Measurements from ENCODE around the gene GSTP1. TPM values are rescaled to one million over a fixed set of nuclear protein-coding genes. Genes with fewer than 3 reads are reported as not detected.

Gene GSTP1
- polyA plus RNA-seq, 1 experiment, result 883 TPM

DNA sequence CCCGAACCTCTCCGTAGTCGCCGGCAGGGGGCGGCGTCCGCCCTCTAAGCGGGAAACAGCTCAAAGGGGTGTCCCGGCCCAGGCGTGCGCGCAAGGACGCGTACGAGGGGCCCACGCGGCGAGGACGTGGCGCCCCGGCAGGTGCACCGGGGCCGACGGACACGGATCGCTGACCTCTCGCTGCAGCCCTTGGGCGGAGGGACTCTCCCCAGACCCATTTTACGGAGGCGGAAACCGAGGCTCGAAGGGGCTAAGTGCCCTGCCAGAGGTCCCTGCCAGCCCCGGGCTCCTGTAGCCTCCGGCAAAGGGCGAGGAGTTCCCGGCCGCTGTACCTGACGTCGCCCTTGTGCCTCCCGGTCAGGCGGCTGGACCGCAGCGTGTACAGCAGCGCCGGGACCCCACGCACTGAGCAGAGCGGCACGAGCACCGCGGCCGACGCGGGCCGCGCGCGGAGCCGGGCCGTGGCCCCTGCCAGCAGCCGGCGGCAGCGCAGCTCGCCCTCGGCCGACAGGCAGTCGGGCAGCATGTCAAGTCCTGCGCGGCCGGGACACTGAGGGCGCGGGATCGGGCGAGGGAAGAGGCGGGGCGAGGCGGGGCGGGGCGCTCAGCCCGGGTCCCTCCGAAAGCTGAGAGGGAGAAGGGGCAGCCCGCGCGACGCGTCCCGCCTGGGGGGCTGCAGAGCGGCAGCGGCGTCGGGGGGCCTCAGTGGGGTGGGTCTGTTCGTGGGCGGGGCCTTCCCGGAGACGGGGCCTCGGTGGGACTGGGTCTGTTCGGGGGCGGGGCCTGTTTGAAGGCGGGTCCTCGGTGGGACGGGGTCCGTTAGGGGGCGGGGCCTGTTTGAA is 46.0 kb downstream of the GSTP1 start, which contains the start of gene NUDT8:
Gene NUDT8, minus strand, starts transcription at position 552 of the 842 bp plus-strand sequence. Its CDS starts 26 bp downstream, at position 526.
- ChIA-PET POLR2A (no interaction called here), CTCF (interaction anchor here (0.6 to 7.2 kb wide), 16 partner anchors 9 to 281 kb away, joined by 3 to 88 read pairs (median 3); partner anchors contain the start of genes ACY3 and TBX10)
- Histone ChIP-seq H3K36me3 (ENCODE audit: control insufficient read depth, insufficient read depth, low read length) (no peaks in the 10 kb centered on the region), H3K27me3 (ENCODE audit: control insufficient read depth, insufficient read depth, low read length) (no peaks in the 10 kb centered on the region), H3K4me3 (ENCODE audit: low read depth, low read length) (peak within 1 kb of the TSS; percentile 80)
- no peak for DNase-seq (ENCODE audit: low read depth)
- TF ChIP-seq, protein P1, sequence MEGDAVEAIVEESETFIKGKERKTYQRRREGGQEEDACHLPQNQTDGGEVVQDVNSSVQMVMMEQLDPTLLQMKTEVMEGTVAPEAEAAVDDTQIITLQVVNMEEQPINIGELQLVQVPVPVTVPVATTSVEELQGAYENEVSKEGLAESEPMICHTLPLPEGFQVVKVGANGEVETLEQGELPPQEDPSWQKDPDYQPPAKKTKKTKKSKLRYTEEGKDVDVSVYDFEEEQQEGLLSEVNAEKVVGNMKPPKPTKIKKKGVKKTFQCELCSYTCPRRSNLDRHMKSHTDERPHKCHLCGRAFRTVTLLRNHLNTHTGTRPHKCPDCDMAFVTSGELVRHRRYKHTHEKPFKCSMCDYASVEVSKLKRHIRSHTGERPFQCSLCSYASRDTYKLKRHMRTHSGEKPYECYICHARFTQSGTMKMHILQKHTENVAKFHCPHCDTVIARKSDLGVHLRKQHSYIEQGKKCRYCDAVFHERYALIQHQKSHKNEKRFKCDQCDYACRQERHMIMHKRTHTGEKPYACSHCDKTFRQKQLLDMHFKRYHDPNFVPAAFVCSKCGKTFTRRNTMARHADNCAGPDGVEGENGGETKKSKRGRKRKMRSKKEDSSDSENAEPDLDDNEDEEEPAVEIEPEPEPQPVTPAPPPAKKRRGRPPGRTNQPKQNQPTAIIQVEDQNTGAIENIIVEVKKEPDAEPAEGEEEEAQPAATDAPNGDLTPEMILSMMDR (IDR thresholded peaks at IDR 0.05; ENCODE audit: insufficient read depth, low read depth, low read length), result peak; percentile 86

DNA sequence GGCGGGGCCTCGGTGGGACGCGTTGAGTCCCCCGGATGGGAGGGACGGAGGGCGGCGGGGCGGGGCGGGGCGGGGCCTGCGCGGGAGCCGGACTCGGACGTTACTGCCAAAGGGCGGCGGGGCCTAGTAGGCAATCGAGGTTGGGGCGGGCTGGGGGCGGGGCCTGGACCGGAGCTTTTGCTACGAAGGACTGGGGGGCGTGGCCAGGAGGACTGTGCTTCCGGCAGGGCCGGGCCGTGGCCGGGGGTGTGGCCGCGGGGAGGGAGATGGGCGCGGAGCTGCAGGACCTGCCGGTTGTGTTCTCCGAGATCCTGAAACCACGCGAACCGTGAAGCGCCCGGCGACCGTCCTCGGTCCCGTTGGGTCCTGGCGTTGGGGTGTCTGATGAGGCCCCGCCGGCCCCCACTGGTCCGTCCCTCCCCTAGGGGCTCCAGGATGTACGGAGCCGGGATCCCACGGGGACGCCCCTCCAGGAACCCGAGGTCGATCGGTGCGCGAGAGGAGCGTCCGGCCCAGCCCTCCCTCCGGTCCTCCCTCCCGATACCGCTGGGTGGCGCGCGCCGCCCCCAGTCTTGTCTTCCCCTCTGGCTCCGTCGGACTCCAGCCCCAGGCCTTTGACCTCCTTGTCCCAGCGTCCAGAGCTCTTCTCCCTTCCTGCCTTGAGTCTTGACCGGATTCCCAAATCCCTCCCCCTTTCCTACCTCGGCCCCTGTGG is 46.8 kb downstream of the GSTP1 start:
- ChIA-PET CTCF (interaction anchor here (0.6 to 7.2 kb wide), 12 partner anchors 9 to 282 kb away, joined by 3 to 88 read pairs (median 6); partner anchors contain the start of genes ACY3 and TBX10), POLR2A (no interaction called here)

DNA sequence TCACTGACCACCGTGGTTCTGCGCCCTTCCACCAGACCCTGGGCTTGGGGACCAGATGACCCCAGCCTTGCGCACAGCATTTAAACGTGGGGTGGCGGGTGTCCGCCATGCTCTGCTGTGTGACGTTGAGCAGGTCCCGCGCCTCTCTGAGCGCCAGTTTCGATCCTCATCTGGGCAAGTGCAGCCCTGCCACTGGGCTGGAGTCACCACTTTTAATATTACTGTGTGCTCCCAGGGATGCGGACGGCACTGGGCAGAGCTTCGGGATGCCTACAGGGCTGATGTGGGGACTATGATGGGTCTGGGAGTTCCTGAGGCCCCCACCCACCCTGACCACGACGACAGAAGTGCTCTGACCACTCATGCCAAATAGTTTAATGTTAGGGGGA is 47.3 kb downstream of the GSTP1 start:
- TF ChIP-seq, protein P1 (IDR thresholded peaks at IDR 0.05; ENCODE audit: insufficient read depth, low read depth, low read length), result no peak
- peak overlapping the region; percentile 80 for H3K4me3 ChIP-seq (ENCODE audit: low read depth, low read length)
- CTCF ChIA-PET, result interaction anchor here (1.0 to 7.2 kb wide), 6 partner anchors 8 to 47 kb away, joined by 3 to 88 read pairs (median 28); partner anchors contain the start of genes ACY3 and TBX10
- POLR2A ChIA-PET, result no interaction called here
- no peaks in the 10 kb centered on the region for H3K27me3 ChIP-seq (ENCODE audit: control insufficient read depth, insufficient read depth, low read length)
- no peak for DNase-seq (ENCODE audit: low read depth)
- H3K36me3 ChIP-seq (ENCODE audit: control insufficient read depth, insufficient read depth, low read length), result no peaks in the 10 kb centered on the region

More for the DNA sequence above, 46.8 kb downstream of the GSTP1 start:
- TF ChIP-seq, protein P1 (IDR thresholded peaks at IDR 0.05; ENCODE audit: insufficient read depth, low read depth, low read length), result peak; percentile 81
- peak; percentile 81 for DNase-seq (ENCODE audit: low read depth)
- Histone ChIP-seq H3K36me3 (ENCODE audit: control insufficient read depth, insufficient read depth, low read length) (no peaks in the 10 kb centered on the region), H3K4me3 (ENCODE audit: low read depth, low read length) (peak overlapping the region; percentile 80), H3K27me3 (ENCODE audit: control insufficient read depth, insufficient read depth, low read length) (no peaks in the 10 kb centered on the region)

DNA sequence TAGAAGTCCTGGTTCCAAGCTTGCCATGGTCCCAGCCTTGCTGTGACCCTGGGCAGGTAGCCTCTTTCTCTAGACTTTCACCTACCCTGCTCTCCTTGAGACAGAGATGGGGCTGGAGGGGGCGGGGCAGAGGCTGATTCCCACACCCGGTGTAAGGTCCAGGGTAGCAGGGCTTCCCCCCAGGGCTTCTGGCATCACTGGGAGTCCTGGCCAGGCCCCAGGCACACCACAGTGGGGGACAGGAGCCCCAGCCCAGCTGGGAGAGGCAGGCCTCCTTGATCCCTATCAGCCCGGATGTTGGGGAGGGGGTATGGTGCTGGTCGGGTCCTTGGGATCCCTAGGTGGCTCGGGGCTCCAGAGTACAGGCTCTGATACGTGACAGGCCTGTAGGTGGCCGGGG is 47.8 kb downstream of the GSTP1 start:
- CTCF ChIA-PET, result interaction anchor here (1.8 to 7.2 kb wide), 4 partner anchors 8 to 27 kb away, joined by 7 to 88 read pairs (median 56); partner anchors contain the start of genes ACY3 and TBX10
- TF ChIP-seq, protein P1 (IDR thresholded peaks at IDR 0.05; ENCODE audit: insufficient read depth, low read depth, low read length), result no peak
- Histone ChIP-seq H3K36me3 (ENCODE audit: control insufficient read depth, insufficient read depth, low read length) (no peaks in the 10 kb centered on the region), H3K4me3 (ENCODE audit: low read depth, low read length) (no peak overlapping the region), H3K27me3 (ENCODE audit: control insufficient read depth, insufficient read depth, low read length) (no peaks in the 10 kb centered on the region)
- DNase-seq (ENCODE audit: low read depth), result no peak
- POLR2A ChIA-PET, result no interaction called here

DNA sequence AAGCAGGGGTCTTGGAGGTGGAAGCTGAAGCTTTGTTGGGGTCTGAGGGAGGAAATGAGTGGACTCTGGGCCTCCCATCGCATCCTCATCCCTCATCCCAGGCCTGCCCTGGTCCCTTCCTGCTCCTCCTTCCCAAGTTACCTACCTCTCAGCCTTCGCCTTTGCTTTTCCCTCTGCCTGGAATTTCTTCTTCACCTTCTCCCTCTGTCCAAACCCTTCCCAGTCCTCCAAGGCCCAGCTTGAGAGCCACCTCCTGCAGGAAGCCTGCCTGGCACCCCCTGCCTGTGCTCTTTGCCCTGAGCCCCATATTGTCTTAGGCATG is 48.2 kb downstream of the GSTP1 start:
- POLR2A ChIA-PET, result no interaction called here
- H3K36me3 ChIP-seq (ENCODE audit: control insufficient read depth, insufficient read depth, low read length), result no peaks in the 10 kb centered on the region
- CTCF ChIA-PET, result interaction anchor here (0.6 to 7.2 kb wide), 4 partner anchors 7 to 26 kb away, joined by 3 to 88 read pairs (median 56); partner anchors contain the start of gene ACY3
- H3K4me3 ChIP-seq (ENCODE audit: low read depth, low read length), result no peak overlapping the region
- TF ChIP-seq, protein P1 (IDR thresholded peaks at IDR 0.05; ENCODE audit: insufficient read depth, low read depth, low read length), result no peak
- H3K27me3 ChIP-seq (ENCODE audit: control insufficient read depth, insufficient read depth, low read length), result no peaks in the 10 kb centered on the region
- DNase-seq (ENCODE audit: low read depth), result no peak
